Islet precursor cell (in vitro differentiated cells): ENCODE data around the gene CHIA.

ENCODE experiments used
- DNase-seq: peaks from one replicate; pipeline ENCODE4 v3.0.0-alpha.2; 2018

The CHIA gene

GRCh38 chr1:111290630-111291029 lies at the start of gene CHIA:
TSS of gene CHIA (plus strand) at chr1:111290851. CDS start at chr1:111310468, 19,617 bp downstream.
- DNase-seq = no peak

- no peak for DNase-seq
Observed at GRCh38 chr1:111241797-111242196, 48.9 kb upstream of the CHIA start.

- DNase-seq = no peak
Observed at GRCh38 chr1:111242805-111243523, 47.7 kb upstream of the CHIA start.

GRCh38 chr1:111247125-111247838 lies 43.4 kb upstream of the CHIA start:
- no peak for DNase-seq

- peak; percentile 81 for DNase-seq
Observed at GRCh38 chr1:111249960-111250359, 40.7 kb upstream of the CHIA start.

GRCh38 chr1:111251570-111251969 lies 39.1 kb upstream of the CHIA start:
- DNase-seq = no peak

GRCh38 chr1:111252786-111253185 lies 37.9 kb upstream of the CHIA start:
- no peak for DNase-seq

GRCh38 chr1:111253876-111254275 lies 36.8 kb upstream of the CHIA start:
- DNase-seq = no peak

GRCh38 chr1:111256988-111257658 lies 33.5 kb upstream of the CHIA start:
- no peak for DNase-seq

GRCh38 chr1:111267801-111268508 lies 22.7 kb upstream of the CHIA start:
- DNase-seq = no peak

GRCh38 chr1:111269825-111270406 lies 20.7 kb upstream of the CHIA start:
- no peak for DNase-seq

GRCh38 chr1:111270771-111271463 lies 19.7 kb upstream of the CHIA start:
- DNase-seq = no peak

GRCh38 chr1:111271464-111271801 lies 19.2 kb upstream of the CHIA start:
- no peak for DNase-seq

GRCh38 chr1:111272081-111272480 lies 18.6 kb upstream of the CHIA start:
- DNase-seq = no peak

- DNase-seq = no peak
Observed at GRCh38 chr1:111274653-111275052, 16.0 kb upstream of the CHIA start.

GRCh38 chr1:111275079-111275478 lies 15.6 kb upstream of the CHIA start:
- DNase-seq = peak; percentile 85

- DNase-seq = no peak
Observed at GRCh38 chr1:111275780-111276433, 14.7 kb upstream of the CHIA start.

GRCh38 chr1:111279144-111279543 lies 11.5 kb upstream of the CHIA start:
- no peak for DNase-seq

- no peak for DNase-seq
Observed at GRCh38 chr1:111280267-111280666, 10.4 kb upstream of the CHIA start.

GRCh38 chr1:111281411-111281810 lies 9.2 kb upstream of the CHIA start:
- peak; percentile 89 for DNase-seq

- no peak for DNase-seq
Observed at GRCh38 chr1:111283838-111284237, 6.8 kb upstream of the CHIA start.

- no peak for DNase-seq
Observed at GRCh38 chr1:111285879-111286278, 4.8 kb upstream of the CHIA start.
